Bronchial epithelial cell (primary cell): ENCODE data around the gene SMIM22. TPM values are rescaled to one million over a fixed set of nuclear protein-coding genes. Genes with fewer than 3 reads are reported as not detected.
A peak's percentile ranks its signal among the peaks of the same experiment; 100 is the strongest.

ENCODE experiments used
- DNase-seq: peaks from one replicate; pipeline ENCODE4 v3.0.0-alpha.2; 2010; ENCODE audit warnings: low read depth
- FAIRE-seq: peaks from 2 replicates; lab custom pipeline; 2011; peaks lifted over from hg19 to GRCh38; lab: Jason Lieb, UNC
- H3K27me3 ChIP-seq: 2 replicates; pipeline ENCODE4 v1.5.1; 2011; ENCODE audit warnings: low read length; ENCODE audit not compliant: control insufficient read depth, insufficient read depth
- H3K36me3 ChIP-seq: 2 replicates; pipeline ENCODE4 v1.5.1; 2011; ENCODE audit warnings: low read length; ENCODE audit not compliant: control insufficient read depth, insufficient read depth
- H3K4me3 ChIP-seq: 2 replicates; pipeline ENCODE4 v1.5.1; 2011; ENCODE audit warnings: mild to moderate bottlenecking, low read depth, low read length, control low read depth
- total RNA-seq: library from RNA; depleted of rRNA; stranded (reverse); fragments of >200 nt; gene quantifications from 2 replicates; pipeline ENCODE4 v1.2.1, GENCODE V29; 2014
- TF ChIP-seq, protein P1 (sequence below): IDR thresholded peaks from 2 replicates; pipeline ENCODE4 v1.5.1; 2011; ENCODE audit warnings: mild to moderate bottlenecking, moderate library complexity, low read length, control low read depth, inconsistent platforms; ENCODE audit not compliant: insufficient read depth, severe bottlenecking

Gene SMIM22
- total RNA-seq, 1 donor from 2014 or later: 0.79 TPM

- Histone ChIP-seq H3K4me3 (peak within 1 kb of the TSS; percentile 97), H3K36me3 (peaks cover 13% of the 10 kb centered on the region), H3K27me3 (no peaks in the 10 kb centered on the region)
- TF ChIP-seq, protein P1, sequence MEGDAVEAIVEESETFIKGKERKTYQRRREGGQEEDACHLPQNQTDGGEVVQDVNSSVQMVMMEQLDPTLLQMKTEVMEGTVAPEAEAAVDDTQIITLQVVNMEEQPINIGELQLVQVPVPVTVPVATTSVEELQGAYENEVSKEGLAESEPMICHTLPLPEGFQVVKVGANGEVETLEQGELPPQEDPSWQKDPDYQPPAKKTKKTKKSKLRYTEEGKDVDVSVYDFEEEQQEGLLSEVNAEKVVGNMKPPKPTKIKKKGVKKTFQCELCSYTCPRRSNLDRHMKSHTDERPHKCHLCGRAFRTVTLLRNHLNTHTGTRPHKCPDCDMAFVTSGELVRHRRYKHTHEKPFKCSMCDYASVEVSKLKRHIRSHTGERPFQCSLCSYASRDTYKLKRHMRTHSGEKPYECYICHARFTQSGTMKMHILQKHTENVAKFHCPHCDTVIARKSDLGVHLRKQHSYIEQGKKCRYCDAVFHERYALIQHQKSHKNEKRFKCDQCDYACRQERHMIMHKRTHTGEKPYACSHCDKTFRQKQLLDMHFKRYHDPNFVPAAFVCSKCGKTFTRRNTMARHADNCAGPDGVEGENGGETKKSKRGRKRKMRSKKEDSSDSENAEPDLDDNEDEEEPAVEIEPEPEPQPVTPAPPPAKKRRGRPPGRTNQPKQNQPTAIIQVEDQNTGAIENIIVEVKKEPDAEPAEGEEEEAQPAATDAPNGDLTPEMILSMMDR: no peak
- DNase-seq (peak; percentile 89), FAIRE-seq (no peak)
These were observed 28.1 kb upstream of the SMIM22 start, which contains the start of gene ZNF500 for GRCh38 chr16:4766875-4767628. Gene ZNF500, minus strand, starts transcription at chr16:4767162. Its CDS starts 1,184 bp downstream, at chr16:4765978.

- DNase-seq: peak; percentile 60
- no peak for FAIRE-seq
These were observed 27.2 kb upstream of the SMIM22 start for GRCh38 chr16:4767872-4768548.

DNA sequence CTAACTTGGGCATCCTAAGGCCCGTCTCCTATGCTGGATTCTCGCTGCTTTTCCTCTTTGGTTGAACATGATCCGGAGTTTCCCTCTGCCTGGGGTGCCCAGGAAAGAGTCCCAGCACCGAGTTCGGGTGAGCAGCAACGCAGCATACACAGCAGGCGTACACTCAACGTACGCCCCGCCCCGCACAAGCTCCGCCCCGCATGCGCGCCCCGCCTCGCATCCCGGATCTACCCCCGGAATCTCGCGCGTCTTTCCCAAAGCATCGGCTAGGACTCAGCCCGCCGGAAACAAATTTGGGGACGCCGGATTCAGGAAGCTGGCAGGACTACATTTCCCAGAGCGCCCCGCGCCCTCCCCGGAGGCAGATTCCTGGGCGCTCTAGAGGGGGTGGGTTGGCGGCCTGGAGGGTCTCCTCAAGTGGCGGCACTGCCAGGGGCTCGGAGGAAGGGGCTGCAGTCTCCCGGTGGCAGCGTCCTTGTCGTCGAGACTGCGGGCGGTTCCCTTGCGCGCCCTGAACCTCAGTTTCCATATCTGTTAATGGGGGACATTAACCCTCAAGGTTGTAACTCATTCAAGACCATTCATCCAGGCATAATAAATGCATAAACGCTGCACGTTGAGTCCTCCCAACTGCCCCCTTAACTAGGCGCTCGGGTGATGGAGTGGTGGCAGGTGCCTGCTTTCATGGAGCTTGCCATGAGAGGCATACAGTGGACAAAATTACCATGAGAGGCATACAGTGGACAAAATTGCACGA is 26.4 kb upstream of the SMIM22 start:
- Histone ChIP-seq H3K4me3 (peak overlapping the region; percentile 54), H3K27me3 (no peaks in the 10 kb centered on the region), H3K36me3 (peaks cover 5% of the 10 kb centered on the region)
- TF ChIP-seq, protein P1: no peak
- FAIRE-seq: no peak
- DNase-seq: peak; percentile 87

More at GRCh38 chr16:4767872-4768548, 27.2 kb upstream of the SMIM22 start:
- Histone ChIP-seq H3K36me3 (peaks cover 9% of the 10 kb centered on the region), H3K27me3 (no peaks in the 10 kb centered on the region), H3K4me3 (peak overlapping the region; percentile 54)
- TF ChIP-seq, protein P1: no peak

- no peak for FAIRE-seq
- no peak for DNase-seq
- peaks cover 3% of the 10 kb centered on the region for H3K36me3 ChIP-seq
- TF ChIP-seq, protein P1: no peak
- no peaks in the 10 kb centered on the region for H3K27me3 ChIP-seq
- no peak overlapping the region for H3K4me3 ChIP-seq
These were observed 25.9 kb upstream of the SMIM22 start for GRCh38 chr16:4769306-4769638.

DNA sequence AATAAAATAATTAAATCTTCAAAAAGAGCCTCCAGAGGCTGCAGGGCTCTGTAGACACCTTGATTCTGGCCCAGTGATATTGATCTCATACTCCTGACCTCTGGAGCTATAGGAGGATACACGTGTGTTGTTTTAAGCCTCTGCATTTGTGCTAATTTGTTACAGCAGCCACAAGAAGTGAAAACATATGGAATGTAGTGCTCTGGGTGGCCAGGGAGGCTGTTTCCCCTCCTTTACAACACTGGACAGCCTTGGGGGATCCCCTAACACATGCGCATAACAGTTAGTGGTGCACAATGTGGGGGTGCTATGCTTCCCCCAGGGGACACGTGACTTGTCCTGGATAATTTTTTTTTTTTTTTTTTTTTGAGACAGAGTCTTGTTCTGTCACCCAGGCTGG is 23.5 kb upstream of the SMIM22 start:
- FAIRE-seq (no peak), DNase-seq (no peak)
- Histone ChIP-seq H3K27me3 (no peaks in the 10 kb centered on the region), H3K36me3 (no peaks in the 10 kb centered on the region), H3K4me3 (no peak overlapping the region)
- TF ChIP-seq, protein P1: no peak
